Upper lobe of right lung (tissue), 1 donor: ENCODE results near the gene GPR156. TPM values are rescaled to one million over a fixed set of nuclear protein-coding genes. Genes with fewer than 3 reads are reported as not detected.
"Not testable (repeated sequence)": the region's sequence is repeated elsewhere in the genome, so short reads cannot be mapped to it uniquely, and the experiment has no call there.

ENCODE experiments used
- ATAC-seq: fragments of 200-7000 bp; cut with Tn5 transposase; one replicate; pipeline ENCODE4 v1.9.1; 2020; ENCODE audit warnings: mild to moderate bottlenecking, moderate library complexity
- DNase-seq: peaks from one replicate; pipeline ENCODE4 v3.0.0-alpha.2; 2020
- H3K27ac ChIP-seq: fragments of 200-600 bp; one replicate; pipeline ENCODE4 v1.8.0; 2022
- H3K27me3 ChIP-seq: fragments of 200-600 bp; one replicate; pipeline ENCODE4 v1.8.0; 2022; ENCODE audit warnings: mild to moderate bottlenecking
- H3K36me3 ChIP-seq: fragments of 200-600 bp; one replicate; pipeline ENCODE4 v1.8.0; 2022
- H3K4me1 ChIP-seq: fragments of 200-600 bp; one replicate; pipeline ENCODE4 v1.8.0; 2022
- H3K4me3 ChIP-seq: fragments of 200-600 bp; one replicate; pipeline ENCODE4 v1.8.0; 2022; ENCODE audit warnings: mild to moderate bottlenecking
- H3K9me3 ChIP-seq: fragments of 200-600 bp; one replicate; pipeline ENCODE4 v1.8.0; 2022
- intact Hi-C: fragments of 100-400 bp; cut with DNase I; formaldehyde crosslinking; loops from one replicate; pipeline ENCODE4 v1.11.0; 2022
- total RNA-seq: library from RNA; stranded (reverse); fragmentation: NEBNext Ultra II Directional; extraction: Animal tissue kit (Norgen Biotek cat#: 25700); gene quantifications from one replicate; pipeline ENCODE4 v1.2.1, GENCODE V29; 2021
- TF ChIP-seq, protein P1 (sequence below): fragments of 200-600 bp; IDR thresholded peaks from one replicate; pipeline ENCODE4 v1.8.0; 2022; ENCODE audit warnings: antibody characterized with exemption
- donor health status: DM: no; HTN: yes; CAD: no; lungs with severe emphysema.

Gene GPR156
- total RNA-seq, 1 donor from 2014 or later, result 0.09 TPM

DNA sequence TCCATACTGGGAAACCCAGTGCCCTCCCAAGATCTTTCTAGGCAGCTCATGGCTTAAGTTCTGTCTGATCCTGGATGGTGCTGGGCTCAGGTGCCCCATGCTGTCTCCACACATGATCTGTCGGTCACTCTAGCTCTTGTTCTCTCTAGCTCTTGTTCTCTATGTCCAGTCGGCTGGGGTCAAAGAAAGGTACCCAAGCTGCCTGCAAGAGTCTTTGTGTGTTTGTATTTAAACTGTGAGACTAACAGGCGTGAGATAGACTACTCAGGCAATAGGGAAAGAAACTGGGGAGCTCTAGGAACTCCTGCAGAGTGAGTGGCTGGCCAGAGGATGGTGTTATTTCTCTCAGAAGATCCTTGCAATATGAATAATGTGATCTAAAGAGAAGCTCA lies 40.2 kb downstream of the GPR156 start:
- ATAC-seq (no peak), DNase-seq (no peak)
- intact Hi-C loops, result loop anchor here (10.0 kb wide), 1 partner anchor 320 kb away; no protein-coding TSS in a partner anchor

DNA sequence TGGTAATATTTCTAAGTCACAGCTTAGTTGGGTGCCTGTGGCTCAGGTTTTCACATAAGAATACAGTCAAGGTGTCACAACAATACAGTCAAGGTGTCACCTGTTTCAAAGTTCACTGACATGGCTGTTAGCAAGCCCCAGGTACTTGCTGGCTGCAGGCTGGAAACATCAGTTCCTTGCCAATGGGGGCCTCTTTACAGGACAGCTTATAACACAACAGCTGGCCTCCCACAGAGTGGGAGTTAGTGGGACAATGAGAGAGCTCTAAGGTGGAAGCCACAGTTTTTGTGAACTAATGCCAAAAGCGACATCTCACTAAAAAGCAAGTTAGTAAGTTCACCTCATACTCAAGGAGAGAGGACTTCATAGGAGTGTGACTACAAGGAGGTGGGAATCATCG lies 45.4 kb downstream of the GPR156 start:
- no peaks in the 10 kb centered on the region for H3K27me3 ChIP-seq
- ATAC-seq, result no peak

More for the DNA sequence above, 40.2 kb downstream of the GPR156 start:
- Histone ChIP-seq H3K27ac (no peak overlapping the region), H3K4me3 (no peak overlapping the region), H3K4me1 (no peaks in the 10 kb centered on the region), H3K27me3 (no peaks in the 10 kb centered on the region), H3K36me3 (no peaks in the 10 kb centered on the region), H3K9me3 (no peaks in the 10 kb centered on the region)
- TF ChIP-seq, protein P1, sequence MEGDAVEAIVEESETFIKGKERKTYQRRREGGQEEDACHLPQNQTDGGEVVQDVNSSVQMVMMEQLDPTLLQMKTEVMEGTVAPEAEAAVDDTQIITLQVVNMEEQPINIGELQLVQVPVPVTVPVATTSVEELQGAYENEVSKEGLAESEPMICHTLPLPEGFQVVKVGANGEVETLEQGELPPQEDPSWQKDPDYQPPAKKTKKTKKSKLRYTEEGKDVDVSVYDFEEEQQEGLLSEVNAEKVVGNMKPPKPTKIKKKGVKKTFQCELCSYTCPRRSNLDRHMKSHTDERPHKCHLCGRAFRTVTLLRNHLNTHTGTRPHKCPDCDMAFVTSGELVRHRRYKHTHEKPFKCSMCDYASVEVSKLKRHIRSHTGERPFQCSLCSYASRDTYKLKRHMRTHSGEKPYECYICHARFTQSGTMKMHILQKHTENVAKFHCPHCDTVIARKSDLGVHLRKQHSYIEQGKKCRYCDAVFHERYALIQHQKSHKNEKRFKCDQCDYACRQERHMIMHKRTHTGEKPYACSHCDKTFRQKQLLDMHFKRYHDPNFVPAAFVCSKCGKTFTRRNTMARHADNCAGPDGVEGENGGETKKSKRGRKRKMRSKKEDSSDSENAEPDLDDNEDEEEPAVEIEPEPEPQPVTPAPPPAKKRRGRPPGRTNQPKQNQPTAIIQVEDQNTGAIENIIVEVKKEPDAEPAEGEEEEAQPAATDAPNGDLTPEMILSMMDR, result no peak

DNA sequence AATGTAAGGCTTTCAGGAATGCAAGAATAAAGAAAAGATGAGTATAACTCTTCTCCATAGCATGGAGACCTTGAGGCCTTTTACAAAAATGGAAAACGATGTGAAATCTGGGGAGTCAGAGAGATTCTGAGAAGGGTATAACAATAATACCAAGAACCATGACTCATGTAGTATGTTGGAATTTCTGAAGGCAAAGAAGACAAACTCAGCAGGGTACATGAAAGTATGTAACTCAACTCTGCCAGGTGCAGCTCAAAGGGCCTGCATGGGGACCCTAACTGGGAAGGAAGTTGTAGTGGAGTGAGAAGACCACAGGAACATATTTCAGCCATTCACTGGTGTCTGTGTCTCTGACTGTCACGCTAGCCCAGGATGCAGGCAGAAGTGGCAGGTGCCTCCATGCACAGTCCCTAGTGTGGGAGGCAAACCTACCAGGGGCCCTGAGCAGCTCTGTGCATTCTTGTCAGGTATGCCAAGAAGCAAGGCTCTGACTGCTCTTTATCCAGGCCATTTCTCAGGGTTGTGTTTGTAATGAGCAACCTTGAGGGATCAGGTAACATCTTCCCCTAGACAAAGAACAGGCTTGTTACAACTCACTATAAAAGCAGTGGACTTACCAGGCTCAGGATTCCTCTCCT lies 57.2 kb downstream of the GPR156 start:
- Histone ChIP-seq H3K4me3 (no peak overlapping the region), H3K27ac (no peak overlapping the region), H3K36me3 (no peaks in the 10 kb centered on the region), H3K27me3 (no peaks in the 10 kb centered on the region), H3K9me3 (no peaks in the 10 kb centered on the region), H3K4me1 (no peaks in the 10 kb centered on the region)
- TF ChIP-seq, protein P1, result no peak
- ATAC-seq, result no peak
- no peak for DNase-seq
- intact Hi-C loops, result no loop called here

More for the DNA sequence above, 45.4 kb downstream of the GPR156 start:
- DNase-seq, result no peak
- no peaks in the 10 kb centered on the region for H3K4me1 ChIP-seq
- no peak overlapping the region for H3K4me3 ChIP-seq
- H3K36me3 ChIP-seq, result no peaks in the 10 kb centered on the region
- no peak overlapping the region for H3K27ac ChIP-seq
- TF ChIP-seq, protein P1, result no peak
- intact Hi-C loops, result loop anchor here (10.0 kb wide), 1 partner anchor 325 kb away; no protein-coding TSS in a partner anchor
- no peaks in the 10 kb centered on the region for H3K9me3 ChIP-seq

DNA sequence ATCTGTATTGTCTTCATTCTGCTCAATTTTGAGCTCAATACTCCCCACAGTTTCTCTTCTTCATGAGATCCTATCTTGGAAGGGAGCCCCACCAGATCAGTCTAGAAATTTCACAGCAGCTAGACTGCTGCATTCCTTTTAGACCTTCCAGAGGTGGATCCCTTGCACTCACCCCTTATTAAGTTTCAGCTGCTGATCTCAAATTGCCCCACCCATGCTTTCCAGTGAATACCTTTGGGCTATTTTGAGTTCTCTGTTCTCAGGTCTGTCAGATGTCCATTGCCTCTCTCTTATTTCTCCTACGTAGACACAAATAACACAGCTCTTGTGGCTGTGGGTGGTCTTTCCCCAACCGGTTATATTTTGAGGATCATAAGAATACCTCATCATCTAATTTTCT lies 60.8 kb downstream of the GPR156 start:
- Histone ChIP-seq H3K36me3 (no peaks in the 10 kb centered on the region), H3K27me3 (no peaks in the 10 kb centered on the region), H3K27ac (no peak overlapping the region), H3K4me3 (no peak overlapping the region), H3K9me3 (no peaks in the 10 kb centered on the region), H3K4me1 (no peaks in the 10 kb centered on the region)
- no peak for ATAC-seq
- TF ChIP-seq, protein P1, result no peak
- DNase-seq, result no peak
- intact Hi-C loops, result no loop called here

DNA sequence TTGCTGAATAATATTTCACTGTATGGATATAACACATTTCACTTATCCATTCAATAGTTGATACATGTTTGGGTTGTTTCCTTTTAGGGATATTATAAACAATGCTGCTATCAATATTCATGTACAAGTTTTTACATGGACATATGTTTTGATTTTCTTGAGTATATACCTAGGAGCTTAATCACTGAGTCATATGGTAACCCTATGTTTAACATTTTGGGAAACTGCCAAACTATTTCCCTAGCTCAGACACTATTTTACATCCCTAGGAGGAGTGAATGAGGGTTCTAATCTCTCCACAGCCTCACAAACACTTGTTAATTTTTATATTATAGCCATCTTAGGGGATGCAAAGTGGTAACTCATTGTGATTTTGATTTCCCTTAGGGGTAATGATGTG lies 66.0 kb downstream of the GPR156 start:
- no peak overlapping the region for H3K4me3 ChIP-seq

DNA sequence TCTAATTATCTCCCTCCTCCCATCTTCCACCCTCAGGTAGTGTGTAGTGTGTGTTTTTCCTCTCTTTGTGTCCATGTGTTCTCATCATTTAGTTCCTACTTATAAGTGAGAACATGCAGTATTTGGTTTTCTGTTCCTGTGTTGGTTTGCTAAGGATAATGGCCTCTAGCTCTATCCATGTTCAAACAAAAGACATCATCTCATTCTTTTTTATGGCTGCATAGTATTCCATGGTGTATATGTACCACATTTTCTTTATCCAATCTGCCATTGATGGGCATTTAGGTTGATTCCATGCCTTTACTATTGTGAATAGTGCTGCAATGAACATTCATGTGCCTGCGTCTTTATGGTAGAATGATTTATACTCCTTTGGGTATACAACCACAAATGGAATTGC lies 68.4 kb downstream of the GPR156 start:
- H3K9me3 ChIP-seq, DNase-seq, H3K27me3 ChIP-seq, H3K4me1 ChIP-seq, H3K4me3 ChIP-seq, intact Hi-C loops, H3K36me3 ChIP-seq, H3K27ac ChIP-seq, ATAC-seq: not testable (repeated sequence)

More for the DNA sequence above, 66.0 kb downstream of the GPR156 start:
- no peak for ATAC-seq
- Histone ChIP-seq H3K27me3 (no peaks in the 10 kb centered on the region), H3K36me3 (no peaks in the 10 kb centered on the region), H3K27ac (no peak overlapping the region), H3K9me3 (no peaks in the 10 kb centered on the region), H3K4me1 (no peaks in the 10 kb centered on the region)
- DNase-seq, result no peak
- intact Hi-C loops, result no loop called here
- TF ChIP-seq, protein P1, result no peak
